ENCODE data around the gene RTN4IP1.
"Not testable (repeated sequence)": the region's sequence is repeated elsewhere in the genome, so short reads cannot be mapped to it uniquely, and the experiment has no call there.

The RTN4IP1 gene

GRCh38 chr6:106637051-106637716 lies 7.9 kb upstream of the RTN4IP1 start:
- peak overlapping the region; percentile 2 for H3K27ac Mint-ChIP-seq
- peaks cover 28% of the 10 kb centered on the region for H3K4me1 Mint-ChIP-seq
- H3K36me3 Mint-ChIP-seq: peaks cover 21% of the 10 kb centered on the region
- no peak overlapping the region for H3K4me3 Mint-ChIP-seq
- no peaks in the 10 kb centered on the region for H3K9me3 Mint-ChIP-seq
- DNase-seq (ENCODE audit: low spot score in 2 of 2) (no peak), ATAC-seq (no peak)

- ATAC-seq (no peak), DNase-seq (ENCODE audit: low spot score in 2 of 2) (no peak)
- Mint-ChIP-seq H3K4me3 (no peak overlapping the region), H3K4me1 (peaks cover 30% of the 10 kb centered on the region), H3K36me3 (peaks cover 4% of the 10 kb centered on the region), H3K9me3 (no peaks in the 10 kb centered on the region), H3K27ac (no peak overlapping the region)
Observed at GRCh38 chr6:106634565-106634964, 5.3 kb upstream of the RTN4IP1 start.

DNA sequence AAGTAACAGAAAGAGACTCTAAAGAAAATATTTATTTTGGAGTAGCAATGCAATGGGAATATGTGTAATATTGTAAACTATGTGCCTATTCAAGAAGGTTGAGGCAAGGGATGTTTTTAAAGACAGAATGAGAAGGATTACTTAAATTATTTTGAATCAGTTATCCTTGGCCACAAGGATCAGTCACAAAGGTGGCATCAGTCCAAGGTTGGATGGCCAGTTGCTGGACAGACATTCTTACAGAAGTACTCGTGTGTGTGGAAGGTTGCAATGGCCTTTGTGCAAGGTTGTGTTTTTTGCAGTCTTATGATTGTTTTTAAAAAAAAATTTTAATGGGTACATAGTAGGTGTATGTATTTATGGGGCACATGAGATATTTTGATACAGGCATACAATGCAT lies 2.0 kb upstream of the RTN4IP1 start:
- H3K4me3 Mint-ChIP-seq: no peak overlapping the region
- H3K9me3 Mint-ChIP-seq: no peaks in the 10 kb centered on the region
- no peak for DNase-seq (ENCODE audit: low spot score in 2 of 2)
- peaks cover 25% of the 10 kb centered on the region for H3K4me1 Mint-ChIP-seq
- no peak for ATAC-seq
- no peak overlapping the region for H3K27ac Mint-ChIP-seq
- peaks cover 9% of the 10 kb centered on the region for H3K36me3 Mint-ChIP-seq

DNA sequence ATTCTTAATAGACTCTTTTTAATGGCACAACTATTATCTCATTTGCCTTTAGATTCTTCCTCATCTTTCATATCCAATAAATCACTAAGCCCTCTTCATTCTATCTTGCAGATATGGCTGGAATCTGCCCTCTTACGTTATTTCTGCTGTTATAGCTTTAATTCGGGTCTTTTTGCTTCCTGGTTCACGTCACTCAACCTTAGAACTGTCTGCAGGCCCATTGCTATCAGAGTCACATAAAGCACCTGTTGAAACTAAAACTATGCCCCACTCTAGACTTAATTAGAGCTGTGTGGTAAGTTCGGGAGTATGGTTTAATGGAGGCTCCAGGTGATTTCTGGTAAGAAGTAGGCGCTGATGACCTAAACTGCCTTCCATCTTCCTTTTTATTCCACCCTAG lies 1.1 kb upstream of the RTN4IP1 start:
- peaks cover 9% of the 10 kb centered on the region for H3K36me3 Mint-ChIP-seq
- DNase-seq (ENCODE audit: low spot score in 2 of 2) (no peak), ATAC-seq (no peak)
- H3K4me1 Mint-ChIP-seq: peaks cover 25% of the 10 kb centered on the region
- no peaks in the 10 kb centered on the region for H3K9me3 Mint-ChIP-seq
- peak overlapping the region; percentile 98 for H3K27ac Mint-ChIP-seq
- peak overlapping the region; percentile 95 for H3K4me3 Mint-ChIP-seq

DNA sequence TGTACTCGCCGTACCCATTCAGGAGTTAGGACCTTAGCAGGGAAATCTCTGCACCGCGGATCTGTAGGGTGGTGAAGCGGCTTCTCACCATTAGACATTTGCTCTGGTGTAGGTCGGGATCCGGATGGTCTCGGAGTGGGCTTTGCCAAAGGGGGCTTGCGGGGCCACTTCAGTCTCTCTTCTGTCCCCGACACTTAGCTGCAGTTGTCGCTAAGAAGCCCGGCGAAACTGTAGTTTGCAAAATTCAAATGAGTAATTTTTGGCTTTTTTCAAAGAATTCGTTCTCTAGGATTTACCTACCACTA lies 513 bp upstream of the RTN4IP1 start:
- DNase-seq (ENCODE audit: low spot score in 2 of 2): no peak
- Mint-ChIP-seq H3K9me3 (no peaks in the 10 kb centered on the region), H3K27ac (peak overlapping the region; percentile 98), H3K36me3 (peaks cover 9% of the 10 kb centered on the region), H3K4me3 (peak overlapping the region; percentile 95), H3K4me1 (peaks cover 20% of the 10 kb centered on the region)
- ATAC-seq: no peak

DNA sequence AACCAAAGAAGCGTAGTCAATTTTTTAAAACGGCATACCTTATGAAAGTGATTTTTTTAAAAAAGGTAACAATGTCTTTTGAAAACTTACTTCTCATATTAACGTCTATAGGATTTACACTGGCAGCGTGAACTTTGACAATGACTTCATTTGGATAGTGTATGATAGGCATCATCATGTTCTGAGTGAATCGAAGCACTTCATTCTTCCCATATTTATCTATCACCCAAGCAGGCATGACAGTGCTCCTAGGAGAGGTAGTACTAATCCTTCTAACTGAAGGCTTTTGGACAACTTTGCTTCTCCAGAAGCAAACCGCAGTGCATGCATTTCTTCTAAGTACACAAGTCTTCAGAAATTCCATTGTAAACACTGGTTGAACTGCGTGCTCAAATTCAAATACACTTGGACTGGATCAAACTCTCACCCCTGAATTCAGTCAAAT lies 618 bp downstream of the RTN4IP1 start:
- H3K36me3 Mint-ChIP-seq: peaks cover 9% of the 10 kb centered on the region
- H3K4me1 Mint-ChIP-seq: peaks cover 12% of the 10 kb centered on the region
- ATAC-seq: peak; percentile 27
- peak overlapping the region; percentile 98 for H3K27ac Mint-ChIP-seq
- peak overlapping the region; percentile 95 for H3K4me3 Mint-ChIP-seq
- H3K9me3 Mint-ChIP-seq: no peaks in the 10 kb centered on the region
- no peak for DNase-seq (ENCODE audit: low spot score in 2 of 2)

DNA sequence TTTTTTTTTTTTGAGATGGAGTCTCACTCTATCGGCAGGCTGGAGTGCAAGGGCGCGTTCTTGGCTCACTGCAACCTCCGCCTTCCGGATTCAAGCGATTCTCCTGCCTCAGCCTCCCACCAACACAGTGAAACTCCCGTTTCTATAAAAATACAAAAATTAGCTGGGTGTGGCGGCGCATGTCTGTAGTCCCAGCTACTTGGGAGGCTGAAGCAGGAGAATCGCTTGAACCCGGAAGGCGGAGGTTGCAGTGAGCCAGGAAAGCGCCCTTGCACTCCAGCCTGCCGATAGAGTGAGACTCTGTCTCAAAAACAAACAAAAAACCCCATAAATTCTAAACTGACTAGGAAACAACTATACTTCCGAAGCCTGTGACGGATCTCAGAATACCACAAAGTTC lies 1.5 kb downstream of the RTN4IP1 start:
- not testable (repeated sequence) for H3K9me3 Mint-ChIP-seq; DNase-seq (ENCODE audit: low spot score in 2 of 2); H3K36me3 Mint-ChIP-seq; H3K27ac Mint-ChIP-seq; ATAC-seq
- Mint-ChIP-seq H3K4me1 (peaks cover 12% of the 10 kb centered on the region), H3K4me3 (peak overlapping the region; percentile 95)

DNA sequence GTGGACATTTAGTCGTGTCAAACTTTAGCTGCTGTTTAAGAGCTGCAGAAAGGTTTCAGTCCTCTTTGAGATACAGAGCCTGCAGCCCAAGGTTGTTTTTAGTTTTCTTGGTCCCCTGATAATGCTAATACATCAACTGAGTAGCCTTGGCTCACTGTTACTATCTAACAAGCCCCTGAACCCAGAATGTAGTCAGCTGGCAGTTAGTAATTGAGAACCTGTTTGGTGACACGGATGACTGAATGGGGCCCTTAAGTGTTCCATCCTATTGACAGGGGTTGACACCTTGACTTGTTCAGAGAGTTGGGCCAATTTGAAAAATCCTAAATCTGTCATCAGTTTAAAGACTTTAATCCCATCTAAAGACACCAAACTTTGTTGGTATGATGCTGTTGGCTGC lies 2.8 kb downstream of the RTN4IP1 start:
- H3K4me1 Mint-ChIP-seq: peaks cover 12% of the 10 kb centered on the region
- no peak for DNase-seq (ENCODE audit: low spot score in 2 of 2)
- no peak overlapping the region for H3K27ac Mint-ChIP-seq
- H3K4me3 Mint-ChIP-seq: no peak overlapping the region
- H3K36me3 Mint-ChIP-seq: peaks cover 9% of the 10 kb centered on the region
- ATAC-seq: no peak
- no peaks in the 10 kb centered on the region for H3K9me3 Mint-ChIP-seq

- no peaks in the 10 kb centered on the region for H3K36me3 Mint-ChIP-seq
- H3K4me3 Mint-ChIP-seq: no peak overlapping the region
- DNase-seq (ENCODE audit: low spot score in 2 of 2) (no peak), ATAC-seq (no peak)
- no peaks in the 10 kb centered on the region for H3K9me3 Mint-ChIP-seq
- H3K27ac Mint-ChIP-seq: no peak overlapping the region
- no peaks in the 10 kb centered on the region for H3K4me1 Mint-ChIP-seq
Observed at GRCh38 chr6:106623039-106623438, 6.3 kb downstream of the RTN4IP1 start.

DNA sequence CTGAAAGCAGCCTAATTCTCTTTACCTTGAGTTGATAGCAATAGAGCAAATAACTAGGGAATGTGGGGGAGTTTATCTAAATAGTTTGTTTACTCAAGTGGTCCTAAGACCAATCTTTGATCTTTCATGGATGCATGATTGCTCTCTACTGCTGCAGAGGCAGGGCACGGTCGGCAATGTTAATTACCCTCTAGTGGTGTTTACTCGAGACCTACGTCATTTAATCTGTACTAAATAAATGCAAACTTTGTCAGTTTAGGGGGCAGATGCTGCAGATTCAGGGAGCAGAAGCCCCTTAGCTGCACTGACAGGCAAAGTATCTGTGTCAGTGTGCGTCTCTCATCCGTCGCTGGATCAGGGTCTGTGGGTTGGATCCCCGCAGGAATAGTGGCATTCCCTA lies 6.9 kb downstream of the RTN4IP1 start:
- no peak for DNase-seq (ENCODE audit: low spot score in 2 of 2)

GRCh38 chr6:106620931-106621672 lies 8.2 kb downstream of the RTN4IP1 start:
- Mint-ChIP-seq H3K4me3 (no peak overlapping the region), H3K4me1 (no peaks in the 10 kb centered on the region), H3K36me3 (no peaks in the 10 kb centered on the region), H3K27ac (no peak overlapping the region), H3K9me3 (no peaks in the 10 kb centered on the region)
- DNase-seq (ENCODE audit: low spot score in 2 of 2): no peak
- ATAC-seq: no peak

More for the DNA sequence above, 6.9 kb downstream of the RTN4IP1 start:
- no peaks in the 10 kb centered on the region for H3K36me3 Mint-ChIP-seq
- no peak overlapping the region for H3K4me3 Mint-ChIP-seq
- no peaks in the 10 kb centered on the region for H3K4me1 Mint-ChIP-seq
- H3K9me3 Mint-ChIP-seq: no peaks in the 10 kb centered on the region
- H3K27ac Mint-ChIP-seq: no peak overlapping the region
- no peak for ATAC-seq

DNA sequence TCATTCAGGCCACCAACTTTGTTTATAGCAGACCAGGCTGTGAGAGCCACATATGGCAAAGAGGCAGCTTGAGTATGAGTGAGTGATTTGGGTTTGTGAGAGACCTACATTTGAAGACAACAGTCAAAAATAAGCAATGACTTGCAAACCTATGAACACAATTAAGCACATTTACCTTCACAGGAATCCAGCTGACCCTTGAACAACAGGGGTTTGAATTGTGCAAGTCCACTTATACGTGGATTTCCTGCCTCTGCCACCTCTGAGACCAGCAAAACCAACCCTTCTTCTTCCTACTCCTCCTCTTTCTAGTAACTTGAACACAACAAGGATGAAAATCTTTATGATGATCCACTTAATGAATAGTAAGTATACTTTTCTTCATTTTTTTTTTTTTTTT lies 10.1 kb downstream of the RTN4IP1 start:
- Mint-ChIP-seq H3K4me1 (peaks cover 3% of the 10 kb centered on the region), H3K9me3 (no peaks in the 10 kb centered on the region), H3K4me3 (no peak overlapping the region), H3K36me3 (no peaks in the 10 kb centered on the region), H3K27ac (no peak overlapping the region)
- ATAC-seq (no peak), DNase-seq (ENCODE audit: low spot score in 2 of 2) (no peak)

DNA sequence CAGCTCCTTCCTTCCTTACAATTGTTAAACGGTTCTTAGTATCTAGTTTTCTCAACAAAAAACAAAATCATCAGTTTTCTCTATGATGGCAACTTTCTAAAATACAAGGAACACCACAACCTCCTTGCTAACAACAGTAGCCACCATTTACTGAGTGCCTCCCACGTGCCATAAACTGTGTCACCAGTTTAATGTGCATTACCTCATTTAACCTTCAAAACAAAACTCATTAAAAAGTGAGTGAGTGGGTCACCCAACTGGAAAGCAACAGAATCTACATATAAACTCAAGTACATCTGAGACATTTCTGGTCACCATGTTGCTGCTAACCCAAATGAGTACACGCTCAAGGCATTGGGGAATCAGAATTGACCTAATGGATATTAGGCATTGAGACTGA lies 11.0 kb downstream of the RTN4IP1 start:
- Mint-ChIP-seq H3K27ac (no peak overlapping the region), H3K4me1 (peaks cover 7% of the 10 kb centered on the region), H3K36me3 (no peaks in the 10 kb centered on the region), H3K9me3 (no peaks in the 10 kb centered on the region), H3K4me3 (no peak overlapping the region)
- DNase-seq (ENCODE audit: low spot score in 2 of 2) (no peak), ATAC-seq (no peak)

GRCh38 chr6:106617857-106618256 lies 11.4 kb downstream of the RTN4IP1 start:
- Mint-ChIP-seq H3K27ac (no peak overlapping the region), H3K36me3 (peaks cover under 1% of the 10 kb centered on the region), H3K9me3 (no peaks in the 10 kb centered on the region), H3K4me3 (no peak overlapping the region), H3K4me1 (peaks cover 7% of the 10 kb centered on the region)
- ATAC-seq (no peak), DNase-seq (ENCODE audit: low spot score in 2 of 2) (no peak)

- Mint-ChIP-seq H3K27ac (no peak overlapping the region), H3K4me3 (no peak overlapping the region), H3K36me3 (peaks cover 6% of the 10 kb centered on the region), H3K9me3 (no peaks in the 10 kb centered on the region), H3K4me1 (peaks cover 13% of the 10 kb centered on the region)
- DNase-seq (ENCODE audit: low spot score in 2 of 2): no peak
- no peak for ATAC-seq
Observed at GRCh38 chr6:106617302-106617701, 12.0 kb downstream of the RTN4IP1 start.

GRCh38 chr6:106614592-106615257 lies 14.6 kb downstream of the RTN4IP1 start:
- H3K36me3 Mint-ChIP-seq: peaks cover 6% of the 10 kb centered on the region
- DNase-seq (ENCODE audit: low spot score in 2 of 2): no peak
- H3K4me3 Mint-ChIP-seq: no peak overlapping the region
- no peaks in the 10 kb centered on the region for H3K9me3 Mint-ChIP-seq
- H3K27ac Mint-ChIP-seq: peak overlapping the region; percentile 2
- ATAC-seq: no peak
- H3K4me1 Mint-ChIP-seq: peaks cover 13% of the 10 kb centered on the region

Data from stimulated activated effector memory CD8-positive, alpha-beta T cell treated with anti-CD3 and anti-CD28 coated beads, Interleukin-12 subunit alpha, Interleukin-12 subunit beta, amount 100 ng/mL, for 72 hours (primary cell).